Transverse colon (tissue), 4 donors: ENCODE measurements around the gene FTHL17. TPM values are rescaled to one million over a fixed set of nuclear protein-coding genes. Genes with fewer than 3 reads are reported as not detected.

Experiments used
- DNase-seq: peaks from one replicate; pipeline ENCODE4 v3.0.0-alpha.2; 2019
- H3K27ac ChIP-seq, 4 donors: fragments of 200-600 bp; sonication (generic); 2 replicates each; pipeline ENCODE4 v1.5.1; 2016 to 2018; ENCODE audit warnings: inconsistent platforms in 4 of 4
- H3K27me3 ChIP-seq: fragments of 200-600 bp; sonication (generic); 2 replicates; pipeline ENCODE4 v1.5.1; 2017; ENCODE audit warnings: inconsistent platforms
- H3K36me3 ChIP-seq, 4 donors: fragments of 200-600 bp; sonication (generic); 2 replicates each; pipeline ENCODE4 v1.5.1; 2017 to 2019; ENCODE audit warnings: inconsistent platforms in 4 of 4
- H3K4me1 ChIP-seq, 4 donors: fragments of 200-600 bp; sonication (generic); 2 replicates each; pipeline ENCODE4 v1.5.1; 2017 to 2020; ENCODE audit warnings: inconsistent platforms in 4 of 4
- H3K4me3 ChIP-seq, 4 donors: fragments of 200-600 bp; sonication (generic); 1 replicate in 1 of 4; 2 replicates in 3 of 4; pipeline versions ENCODE4 v1.5.1 to v1.6.1; 2017 to 2019; ENCODE audit warnings: inconsistent platforms in 4 of 4
- H3K9me3 ChIP-seq, 2 donors: fragments of 200-600 bp; sonication (generic); 2 replicates each; pipeline ENCODE4 v1.5.1; 2017 to 2019; ENCODE audit warnings: inconsistent platforms in 2 of 2
- EP300 ChIP-seq: sonication (generic); formaldehyde crosslinking; IDR thresholded peaks from one replicate; pipeline ENCODE4 v1.6.1; 2017; ENCODE audit warnings: antibody characterized with exemption, low read depth
- POLR2A ChIP-seq: fragments of 450-650 bp; IDR thresholded peaks from one replicate; pipeline ENCODE4 v1.6.1; 2016; ENCODE audit warnings: antibody characterized with exemption, mild to moderate bottlenecking, moderate library complexity
- POLR2AphosphoS5 ChIP-seq, 3 donors: sonication (generic); formaldehyde crosslinking; IDR thresholded peaks; one replicate each; pipeline ENCODE4 v1.6.1; 2016; ENCODE audit warnings: antibody characterized with exemption in 3 of 3
- WGBS, 2 donors: methylation state at CpG; one replicate each; pipeline ENCODE4 v1.1.5; 2018; ENCODE audit warnings: low coverage in 1 of 2; 5-methylcytosine and 5-hydroxymethylcytosine counted together
- in situ Hi-C, 4 donors: fragments of 200-750 bp; cut with MboI; loops; one replicate each; pipeline versions ENCODE4 v1.15.0 to v1.15.1; 2017; ENCODE audit warnings: low sequenced_read_pairs in 3 of 4, low pct_ligation_motif_present in 1 of 4, low pct_unique_long_range_greater_than_20kb in 1 of 4
- intact Hi-C: fragments of 100-400 bp; cut with DNase I; formaldehyde crosslinking; loops from one replicate; pipeline ENCODE4 v1.15.1; 2023; ENCODE audit warnings: low total_unique reads
- total RNA-seq, 4 donors: library from RNA; depleted of rRNA; stranded (reverse); fragments of >200 nt; gene quantifications; one replicate each; pipeline ENCODE4 v1.1.0, GENCODE V29; 2016
- TF ChIP-seq, protein P1 (sequence below), 5 experiments: fragments of 200-600 bp in 3 of 5; fragments of 450-650 bp in 2 of 5; sonication (generic) in 3 of 5; IDR thresholded peaks; 1 replicate in 2 of 5; 2 replicates in 3 of 5; pipeline ENCODE4 v1.5.1; 2016 to 2017; ENCODE audit warnings: antibody characterized with exemption in 5 of 5, inconsistent platforms in 3 of 5, mild to moderate bottlenecking in 2 of 5, moderate library complexity in 1 of 5

FTHL17 gene
- total RNA-seq, 4 donors from 2014 or later: not detected

- TF ChIP-seq, protein P1, sequence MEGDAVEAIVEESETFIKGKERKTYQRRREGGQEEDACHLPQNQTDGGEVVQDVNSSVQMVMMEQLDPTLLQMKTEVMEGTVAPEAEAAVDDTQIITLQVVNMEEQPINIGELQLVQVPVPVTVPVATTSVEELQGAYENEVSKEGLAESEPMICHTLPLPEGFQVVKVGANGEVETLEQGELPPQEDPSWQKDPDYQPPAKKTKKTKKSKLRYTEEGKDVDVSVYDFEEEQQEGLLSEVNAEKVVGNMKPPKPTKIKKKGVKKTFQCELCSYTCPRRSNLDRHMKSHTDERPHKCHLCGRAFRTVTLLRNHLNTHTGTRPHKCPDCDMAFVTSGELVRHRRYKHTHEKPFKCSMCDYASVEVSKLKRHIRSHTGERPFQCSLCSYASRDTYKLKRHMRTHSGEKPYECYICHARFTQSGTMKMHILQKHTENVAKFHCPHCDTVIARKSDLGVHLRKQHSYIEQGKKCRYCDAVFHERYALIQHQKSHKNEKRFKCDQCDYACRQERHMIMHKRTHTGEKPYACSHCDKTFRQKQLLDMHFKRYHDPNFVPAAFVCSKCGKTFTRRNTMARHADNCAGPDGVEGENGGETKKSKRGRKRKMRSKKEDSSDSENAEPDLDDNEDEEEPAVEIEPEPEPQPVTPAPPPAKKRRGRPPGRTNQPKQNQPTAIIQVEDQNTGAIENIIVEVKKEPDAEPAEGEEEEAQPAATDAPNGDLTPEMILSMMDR (IDR thresholded peaks at IDR 0.05): no peak
- TF ChIP-seq POLR2AphosphoS5 (IDR thresholded peaks at IDR 0.05) (no peak), EP300 (no peak), POLR2A (no peak)
- intact Hi-C loops: no loop called here
- no peak for DNase-seq
- H3K9me3 ChIP-seq: no peaks in the 10 kb centered on the region
- H3K27me3 ChIP-seq: no peaks in the 10 kb centered on the region
- H3K4me3 ChIP-seq: no peak overlapping the region
- in situ Hi-C loops: no loop called here
- H3K36me3 ChIP-seq: no peaks in the 10 kb centered on the region
- 69 to 71% methylated on average over 1 to 5 of the region's 5 CpGs for WGBS, 2 donors
- no peak overlapping the region for H3K27ac ChIP-seq
- H3K4me1 ChIP-seq: no peaks in the 10 kb centered on the region
These were observed 40.6 kb upstream of the FTHL17 start for GRCh38 chrX:31112226-31112999.

- 92 to 93% methylated on average over 3 to 6 of the region's 6 CpGs for WGBS, 2 donors
- H3K27ac ChIP-seq: no peak overlapping the region
- in situ Hi-C loops (no loop called here), intact Hi-C loops (no loop called here)
- no peak for DNase-seq
- H3K4me3 ChIP-seq: no peak overlapping the region
- TF ChIP-seq POLR2AphosphoS5 (IDR thresholded peaks at IDR 0.05): no peak
- TF ChIP-seq, protein P1 (IDR thresholded peaks at IDR 0.05): no peak
- no peak for TF ChIP-seq EP300
- no peak for TF ChIP-seq POLR2A
- H3K36me3 ChIP-seq: no peaks in the 10 kb centered on the region
- no peaks in the 10 kb centered on the region for H3K27me3 ChIP-seq
- no peaks in the 10 kb centered on the region for H3K9me3 ChIP-seq
- no peaks in the 10 kb centered on the region for H3K4me1 ChIP-seq
These were observed 38.8 kb upstream of the FTHL17 start for GRCh38 chrX:31110657-31111056.

DNA sequence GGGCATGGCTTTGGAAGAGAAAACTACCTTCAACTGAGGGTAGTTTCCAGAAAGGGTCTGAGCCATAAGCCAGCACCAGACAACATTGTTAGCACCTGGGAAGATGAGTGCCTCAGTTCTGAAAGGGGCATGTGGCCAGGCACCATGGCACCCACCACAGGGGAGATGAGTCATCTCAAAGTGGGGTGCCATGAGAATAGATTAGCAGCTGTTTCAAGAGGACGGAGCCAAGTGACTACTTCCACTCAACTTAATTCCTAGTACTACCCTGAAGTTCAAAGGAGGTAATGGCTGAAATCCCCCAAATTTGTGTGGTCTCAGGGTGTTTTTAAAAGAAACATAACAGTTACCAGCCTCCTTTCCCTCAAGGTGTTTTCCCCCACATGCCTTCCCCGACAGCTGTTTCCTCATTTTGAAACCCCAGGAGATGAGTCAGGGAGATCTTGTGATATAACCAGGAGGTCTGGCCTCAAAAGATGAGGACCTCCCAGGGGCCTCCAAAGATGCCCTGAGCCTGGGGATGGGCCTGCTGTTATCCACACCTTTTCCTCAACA lies 27.8 kb upstream of the FTHL17 start:
- no peak for DNase-seq
- Histone ChIP-seq H3K4me3 (no peak overlapping the region), H3K9me3 (no peaks in the 10 kb centered on the region), H3K27ac (no peak overlapping the region), H3K36me3 (no peaks in the 10 kb centered on the region), H3K27me3 (no peaks in the 10 kb centered on the region), H3K4me1 (no peaks in the 10 kb centered on the region)
- intact Hi-C loops: no loop called here
- TF ChIP-seq, protein P1 (IDR thresholded peaks at IDR 0.05): no peak
- no peak for TF ChIP-seq EP300
- TF ChIP-seq POLR2A: no peak
- no peak for TF ChIP-seq POLR2AphosphoS5 (IDR thresholded peaks at IDR 0.05)
- in situ Hi-C loops: no loop called here
- WGBS, 2 donors: 57% methylated on average over 2 of the region's 2 CpGs; no CpG with 5 or more reads in 1 of the 2 donors

GRCh38 chrX:31098079-31098478 lies 26.2 kb upstream of the FTHL17 start:
- intact Hi-C loops: no loop called here
- WGBS, 2 donors: 20 to 71% methylated on average over 1 to 3 of the region's 3 CpGs
- Histone ChIP-seq H3K27me3 (no peaks in the 10 kb centered on the region), H3K36me3 (no peaks in the 10 kb centered on the region), H3K4me3 (no peak overlapping the region), H3K9me3 (no peaks in the 10 kb centered on the region), H3K4me1 (no peaks in the 10 kb centered on the region), H3K27ac (no peak overlapping the region)
- in situ Hi-C loops: no loop called here
- DNase-seq: no peak
- no peak for TF ChIP-seq EP300
- TF ChIP-seq, protein P1 (IDR thresholded peaks at IDR 0.05): no peak
- no peak for TF ChIP-seq POLR2A
- no peak for TF ChIP-seq POLR2AphosphoS5 (IDR thresholded peaks at IDR 0.05)
